8988T (cell line): ENCODE data around the gene PLEKHM3.

Experiments
- DNase-seq: peaks from one replicate; pipeline ENCODE4 v3.0.0; 2011

The PLEKHM3 gene

GRCh38 chr2:207991944-207992343, 33.4 kb downstream of the PLEKHM3 start:
- DNase-seq: no peak

GRCh38 chr2:207990784-207991183, 34.5 kb downstream of the PLEKHM3 start:
- no peak for DNase-seq

- DNase-seq: no peak
Measured at GRCh38 chr2:207988975-207989374, 36.4 kb downstream of the PLEKHM3 start.

GRCh38 chr2:207987025-207987716, 38.2 kb downstream of the PLEKHM3 start:
- no peak for DNase-seq

GRCh38 chr2:207984765-207985480, 40.4 kb downstream of the PLEKHM3 start:
- no peak for DNase-seq

- no peak for DNase-seq
Measured at GRCh38 chr2:207983641-207984042, 41.7 kb downstream of the PLEKHM3 start.

GRCh38 chr2:207978177-207978948, 47.0 kb downstream of the PLEKHM3 start:
- no peak for DNase-seq

- DNase-seq: no peak
Measured at GRCh38 chr2:207975921-207976320, 49.4 kb downstream of the PLEKHM3 start.

- no peak for DNase-seq
Measured at GRCh38 chr2:207974216-207974605, 51.1 kb downstream of the PLEKHM3 start.

- no peak for DNase-seq
Measured at GRCh38 chr2:207970826-207971180, 54.5 kb downstream of the PLEKHM3 start.

GRCh38 chr2:207970147-207970825, 55.0 kb downstream of the PLEKHM3 start:
- no peak for DNase-seq

- DNase-seq: no peak
Measured at GRCh38 chr2:207969249-207969648, 56.1 kb downstream of the PLEKHM3 start.

- DNase-seq: no peak
Measured at GRCh38 chr2:207967121-207967520, 58.2 kb downstream of the PLEKHM3 start.

GRCh38 chr2:207960911-207961310, 64.4 kb downstream of the PLEKHM3 start:
- no peak for DNase-seq

GRCh38 chr2:207960090-207960489, 65.2 kb downstream of the PLEKHM3 start:
- DNase-seq: no peak

GRCh38 chr2:207956771-207957170, 68.6 kb downstream of the PLEKHM3 start:
- DNase-seq: no peak

- no peak for DNase-seq
Measured at GRCh38 chr2:207955456-207955855, 69.9 kb downstream of the PLEKHM3 start.

GRCh38 chr2:207953354-207953753, 72.0 kb downstream of the PLEKHM3 start:
- DNase-seq: no peak

GRCh38 chr2:207952564-207953345, 72.6 kb downstream of the PLEKHM3 start:
- no peak for DNase-seq

GRCh38 chr2:207951734-207952470, 73.4 kb downstream of the PLEKHM3 start:
- DNase-seq: no peak

- no peak for DNase-seq
Measured at GRCh38 chr2:207950761-207951114, 74.6 kb downstream of the PLEKHM3 start.
